ENCODE measurements around the gene KLF5. TPM values are rescaled to one million over a fixed set of nuclear protein-coding genes. Genes with fewer than 3 reads are reported as not detected.

The KLF5 gene
- total and polyA plus RNA-seq, 4 donors = 22.2 to 58.6 (median 47.7) TPM

DNA sequence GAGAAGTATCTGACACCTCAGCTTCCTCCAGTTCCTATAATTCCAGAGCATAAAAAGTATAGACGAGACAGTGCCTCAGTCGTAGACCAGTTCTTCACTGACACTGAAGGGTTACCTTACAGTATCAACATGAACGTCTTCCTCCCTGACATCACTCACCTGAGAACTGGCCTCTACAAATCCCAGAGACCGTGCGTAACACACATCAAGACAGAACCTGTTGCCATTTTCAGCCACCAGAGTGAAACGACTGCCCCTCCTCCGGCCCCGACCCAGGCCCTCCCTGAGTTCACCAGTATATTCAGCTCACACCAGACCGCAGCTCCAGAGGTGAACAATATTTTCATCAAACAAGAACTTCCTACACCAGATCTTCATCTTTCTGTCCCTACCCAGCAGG, 3.1 kb downstream of the KLF5 start:
- ATAC-seq (ENCODE audit: insufficient read depth, low FRiP score) (no peak), DNase-seq (no peak)
- H3K27ac ChIP-seq (ENCODE audit: low read depth in 1 of 2, low read length in 1 of 2) = peak overlapping the region in 1 of 2 donors; percentile 51
- H3K27me3 ChIP-seq (ENCODE audit: control insufficient read depth in 3 of 3, insufficient read depth in 3 of 3, low read length in 2 of 3) = peaks cover 0 to 26% (median 15%) of the 10 kb centered on the region in 3 donors
- TF ChIP-seq CTCF (IDR thresholded peaks at IDR 0.05; ENCODE audit: control extremely low read depth, extremely low read depth) = no peak
- peaks cover 0 to 12% (median 3%) of the 10 kb centered on the region in 5 donors for H3K4me1 ChIP-seq (ENCODE audit: control insufficient read depth in 5 of 5, insufficient read depth in 5 of 5, low read length in 5 of 5)
- no peak overlapping the region for H3K9ac ChIP-seq (ENCODE audit: insufficient read depth in 1 of 2, low read length in 2 of 2)
- no peaks in the 10 kb centered on the region for H3K9me3 ChIP-seq (ENCODE audit: control insufficient read depth in 4 of 4, insufficient read depth in 3 of 4, low read length in 3 of 4)
- 70 to 77% methylated on average over 9 of the region's 9 CpGs for WGBS, 2 donors
- H3K4me3 ChIP-seq = peak overlapping the region; percentile 8
- peaks cover 0 to 9% (median 0%) of the 10 kb centered on the region in 4 donors for H3K36me3 ChIP-seq (ENCODE audit: control insufficient read depth in 4 of 4, insufficient read depth in 4 of 4, low read length in 4 of 4)

- H3K9me3 ChIP-seq (ENCODE audit: control insufficient read depth in 4 of 4, insufficient read depth in 3 of 4, low read length in 3 of 4) = no peaks in the 10 kb centered on the region
- peaks cover 0 to 20% (median 9%) of the 10 kb centered on the region in 3 donors for H3K27me3 ChIP-seq (ENCODE audit: control insufficient read depth in 3 of 3, insufficient read depth in 3 of 3, low read length in 2 of 3)
- peaks cover 0 to 9% (median 0%) of the 10 kb centered on the region in 4 donors for H3K36me3 ChIP-seq (ENCODE audit: control insufficient read depth in 4 of 4, insufficient read depth in 4 of 4, low read length in 4 of 4)
- H3K4me3 ChIP-seq = peak overlapping the region; percentile 21
- WGBS, 2 donors = 76 to 88% methylated on average over 13 of the region's 13 CpGs
- peaks cover 0 to 12% (median 3%) of the 10 kb centered on the region in 5 donors for H3K4me1 ChIP-seq (ENCODE audit: control insufficient read depth in 5 of 5, insufficient read depth in 5 of 5, low read length in 5 of 5)
- no peak for TF ChIP-seq CTCF (IDR thresholded peaks at IDR 0.05; ENCODE audit: control extremely low read depth, extremely low read depth)
- ATAC-seq (ENCODE audit: insufficient read depth, low FRiP score) (no peak), DNase-seq (no peak)
- peak overlapping the region in 1 of 2 donors; percentile 51 for H3K27ac ChIP-seq (ENCODE audit: low read depth in 1 of 2, low read length in 1 of 2)
- H3K9ac ChIP-seq (ENCODE audit: insufficient read depth in 1 of 2, low read length in 2 of 2) = no peak overlapping the region
Observed at GRCh38 chr13:73062468-73062867, 3.7 kb downstream of the KLF5 start.

GRCh38 chr13:73063166-73063565, 4.4 kb downstream of the KLF5 start:
- Histone ChIP-seq H3K4me1 (ENCODE audit: control insufficient read depth in 5 of 5, insufficient read depth in 5 of 5, low read length in 5 of 5) (peaks cover 0 to 12% (median 3%) of the 10 kb centered on the region in 5 donors), H3K4me3 (no peak overlapping the region), H3K36me3 (ENCODE audit: control insufficient read depth in 4 of 4, insufficient read depth in 4 of 4, low read length in 4 of 4) (peaks cover 0 to 11% (median 0%) of the 10 kb centered on the region in 4 donors), H3K27ac (ENCODE audit: low read depth in 1 of 2, low read length in 1 of 2) (no peak overlapping the region), H3K9ac (ENCODE audit: insufficient read depth in 1 of 2, low read length in 2 of 2) (no peak overlapping the region), H3K27me3 (ENCODE audit: control insufficient read depth in 3 of 3, insufficient read depth in 3 of 3, low read length in 2 of 3) (peaks cover 0 to 13% (median 2%) of the 10 kb centered on the region in 3 donors), H3K9me3 (ENCODE audit: control insufficient read depth in 4 of 4, insufficient read depth in 3 of 4, low read length in 3 of 4) (no peaks in the 10 kb centered on the region)
- 62 to 84% methylated on average over 3 of the region's 3 CpGs for WGBS, 2 donors
- TF ChIP-seq CTCF (IDR thresholded peaks at IDR 0.05; ENCODE audit: control extremely low read depth, extremely low read depth) = no peak
- no peak for DNase-seq
- no peak for ATAC-seq (ENCODE audit: insufficient read depth, low FRiP score)

GRCh38 chr13:73065036-73065435, 6.2 kb downstream of the KLF5 start:
- no peak for TF ChIP-seq CTCF (IDR thresholded peaks at IDR 0.05; ENCODE audit: control extremely low read depth, extremely low read depth)
- ATAC-seq (ENCODE audit: insufficient read depth, low FRiP score) (no peak), DNase-seq (no peak)
- H3K27me3 ChIP-seq (ENCODE audit: control insufficient read depth in 3 of 3, insufficient read depth in 3 of 3, low read length in 2 of 3) = peaks cover 0 to 9% (median 0%) of the 10 kb centered on the region in 3 donors
- H3K27ac ChIP-seq (ENCODE audit: low read depth in 1 of 2, low read length in 1 of 2) = no peak overlapping the region
- no peak overlapping the region for H3K9ac ChIP-seq (ENCODE audit: insufficient read depth in 1 of 2, low read length in 2 of 2)
- no peaks in the 10 kb centered on the region for H3K9me3 ChIP-seq (ENCODE audit: control insufficient read depth in 4 of 4, insufficient read depth in 3 of 4, low read length in 3 of 4)
- H3K36me3 ChIP-seq (ENCODE audit: control insufficient read depth in 4 of 4, insufficient read depth in 4 of 4, low read length in 4 of 4) = peaks cover 0 to 11% (median under 1%) of the 10 kb centered on the region in 4 donors
- WGBS, 2 donors = 54 to 79% methylated on average over 2 of the region's 2 CpGs
- H3K4me3 ChIP-seq = no peak overlapping the region
- peaks cover 0 to 8% (median 0%) of the 10 kb centered on the region in 5 donors for H3K4me1 ChIP-seq (ENCODE audit: control insufficient read depth in 5 of 5, insufficient read depth in 5 of 5, low read length in 5 of 5)
